GM19463 (cell line): ENCODE data around the gene UGT2B7.

Experiments used
- ATAC-seq: cut with Tn5 transposase; IDR thresholded peaks from one replicate; pipeline ENCODE4 v1.9.1; 2021; ENCODE audit warnings: mild to moderate bottlenecking, moderate library complexity; ENCODE audit not compliant: unreplicated experiment

Gene UGT2B7

DNA sequence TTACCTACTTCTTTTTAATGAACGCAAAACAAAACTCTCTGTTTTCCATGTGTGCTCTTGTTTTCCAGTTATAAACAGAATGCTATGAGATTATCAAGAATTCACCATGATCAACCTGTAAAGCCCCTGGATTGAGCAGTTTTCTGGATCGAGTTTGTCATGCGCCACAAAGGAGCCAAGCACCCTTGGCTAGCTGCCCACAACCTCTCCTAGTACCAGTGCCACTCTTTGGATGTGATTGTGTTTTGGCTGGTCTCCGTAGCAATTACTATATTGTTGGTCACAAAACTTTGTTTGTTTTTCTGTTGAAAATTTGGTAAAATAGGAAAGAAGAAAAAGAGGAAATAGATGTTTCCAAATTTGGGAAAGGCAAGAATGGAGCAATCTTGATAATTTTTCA is 51.1 kb downstream of the UGT2B7 start:
- ATAC-seq, result no peak

DNA sequence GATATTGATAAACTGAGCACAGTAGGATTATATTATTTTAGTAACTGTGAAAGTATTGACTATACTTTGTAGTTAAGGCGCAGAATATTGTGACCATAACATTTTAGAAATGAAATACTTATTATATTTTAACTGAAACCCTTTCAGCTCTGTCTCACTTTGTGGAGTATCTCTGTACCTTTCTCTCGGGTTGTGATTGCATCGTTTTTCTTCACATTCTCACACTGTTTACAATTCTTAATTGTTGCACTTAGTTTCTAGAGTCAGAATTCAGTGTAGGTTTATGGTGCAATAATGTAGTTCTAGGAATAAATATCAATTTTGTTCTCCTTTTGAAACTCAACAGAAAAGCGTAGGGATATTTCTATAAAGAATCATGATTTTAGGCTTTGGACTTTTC is 57.7 kb downstream of the UGT2B7 start:
- ATAC-seq, result no peak

DNA sequence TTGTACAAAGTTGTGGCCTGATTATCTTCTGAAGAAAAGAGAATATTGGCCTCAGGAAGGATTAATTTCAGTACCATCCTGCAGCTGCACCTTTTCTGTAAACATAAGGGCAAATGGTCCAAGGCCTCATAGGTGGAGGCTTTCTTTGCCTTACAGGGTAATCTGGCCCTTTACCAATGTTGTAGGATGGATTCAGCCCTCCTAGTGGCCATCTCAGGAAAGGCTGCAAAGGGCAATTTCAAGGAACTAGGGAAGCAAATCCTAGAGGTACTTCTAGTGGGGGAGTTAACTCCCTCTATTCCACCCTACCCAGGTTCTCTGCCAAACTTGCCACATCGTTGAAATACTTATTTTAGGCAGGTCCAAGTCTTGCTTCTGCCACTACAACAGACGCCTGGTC is 60.6 kb downstream of the UGT2B7 start:
- ATAC-seq, result no peak
